Ascending aorta (tissue), 2 donors: ENCODE measurements around the gene HCRTR1. TPM values are rescaled to one million over a fixed set of nuclear protein-coding genes. Genes with fewer than 3 reads are reported as not detected.

Experiments
- DNase-seq, 2 donors: peaks; one replicate each; pipeline ENCODE4 v3.0.0-alpha.2; 2019; ENCODE audit warnings: low spot score in 2 of 2
- H3K27ac ChIP-seq, 2 donors: fragments of 200-600 bp; sonication (generic); one replicate each; pipeline ENCODE4 v1.5.1; 2016 to 2017; ENCODE audit warnings: mild to moderate bottlenecking in 1 of 2
- H3K27me3 ChIP-seq: fragments of 200-600 bp; sonication (generic); one replicate; pipeline ENCODE4 v1.5.1; 2017
- H3K36me3 ChIP-seq, 2 donors: fragments of 200-600 bp; sonication (generic); one replicate each; pipeline ENCODE4 v1.5.1; 2016
- H3K4me1 ChIP-seq, 2 donors: fragments of 200-600 bp; sonication (generic); one replicate each; pipeline ENCODE4 v1.5.1; 2016 to 2017; ENCODE audit warnings: mild to moderate bottlenecking in 1 of 2
- H3K4me3 ChIP-seq, 2 donors: fragments of 200-600 bp; sonication (generic); one replicate each; pipeline ENCODE4 v1.5.1; 2016 to 2017; ENCODE audit warnings: mild to moderate bottlenecking in 1 of 2
- H3K9me3 ChIP-seq, 2 donors: fragments of 200-600 bp; sonication (generic); one replicate each; pipeline ENCODE4 v1.5.1; 2016
- intact Hi-C: fragments of 100-400 bp; cut with DNase I; formaldehyde crosslinking; loops from one replicate; pipeline ENCODE4 v1.15.1; 2023
- total RNA-seq: library from RNA; depleted of rRNA; stranded (reverse); fragments of >200 nt; gene quantifications from one replicate; pipeline ENCODE4 v1.1.0, GENCODE V29; 2016
- TF ChIP-seq, protein P1 (sequence below), 3 experiments: fragments of 200-600 bp in 2 of 3; fragments of 450-650 bp in 1 of 3; sonication (generic) in 2 of 3; IDR thresholded peaks; one replicate each; pipeline ENCODE4 v1.5.1; 2016 to 2019; ENCODE audit warnings: antibody characterized with exemption in 3 of 3, mild to moderate bottlenecking in 1 of 3, moderate library complexity in 1 of 3

Gene HCRTR1
- total RNA-seq, 1 donor from 2014 or later = not detected

DNA sequence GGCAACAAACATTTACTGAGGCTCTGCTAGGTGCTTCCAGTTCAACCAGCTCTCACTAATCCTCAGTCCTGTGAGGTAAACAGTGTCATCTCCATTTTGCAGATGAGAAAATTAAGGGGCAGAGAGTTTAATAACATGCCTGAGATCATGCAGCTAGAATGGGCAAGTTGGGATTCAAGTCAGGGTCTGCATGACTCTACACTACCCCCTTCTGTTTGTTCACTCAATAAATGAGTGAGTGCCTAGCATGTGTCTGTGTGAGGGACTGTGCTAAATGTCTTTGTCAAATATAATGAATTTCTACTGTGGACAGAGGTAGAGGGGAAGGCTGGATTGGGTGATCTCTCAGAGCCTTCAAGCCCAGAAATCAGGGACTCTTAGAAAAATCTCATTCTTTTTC is 22.7 kb downstream of the HCRTR1 start:
- intact Hi-C loops = no loop called here
- H3K4me3 ChIP-seq = no peak overlapping the region
- H3K9me3 ChIP-seq = no peaks in the 10 kb centered on the region
- H3K36me3 ChIP-seq = peaks cover 0 to 2% of the 10 kb centered on the region in 2 donors
- DNase-seq = no peak
- no peaks in the 10 kb centered on the region for H3K27me3 ChIP-seq
- no peak overlapping the region for H3K27ac ChIP-seq
- TF ChIP-seq, protein P1, sequence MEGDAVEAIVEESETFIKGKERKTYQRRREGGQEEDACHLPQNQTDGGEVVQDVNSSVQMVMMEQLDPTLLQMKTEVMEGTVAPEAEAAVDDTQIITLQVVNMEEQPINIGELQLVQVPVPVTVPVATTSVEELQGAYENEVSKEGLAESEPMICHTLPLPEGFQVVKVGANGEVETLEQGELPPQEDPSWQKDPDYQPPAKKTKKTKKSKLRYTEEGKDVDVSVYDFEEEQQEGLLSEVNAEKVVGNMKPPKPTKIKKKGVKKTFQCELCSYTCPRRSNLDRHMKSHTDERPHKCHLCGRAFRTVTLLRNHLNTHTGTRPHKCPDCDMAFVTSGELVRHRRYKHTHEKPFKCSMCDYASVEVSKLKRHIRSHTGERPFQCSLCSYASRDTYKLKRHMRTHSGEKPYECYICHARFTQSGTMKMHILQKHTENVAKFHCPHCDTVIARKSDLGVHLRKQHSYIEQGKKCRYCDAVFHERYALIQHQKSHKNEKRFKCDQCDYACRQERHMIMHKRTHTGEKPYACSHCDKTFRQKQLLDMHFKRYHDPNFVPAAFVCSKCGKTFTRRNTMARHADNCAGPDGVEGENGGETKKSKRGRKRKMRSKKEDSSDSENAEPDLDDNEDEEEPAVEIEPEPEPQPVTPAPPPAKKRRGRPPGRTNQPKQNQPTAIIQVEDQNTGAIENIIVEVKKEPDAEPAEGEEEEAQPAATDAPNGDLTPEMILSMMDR (IDR thresholded peaks at IDR 0.05) = no peak
- H3K4me1 ChIP-seq = peaks cover 10 to 39% of the 10 kb centered on the region in 2 donors

DNA sequence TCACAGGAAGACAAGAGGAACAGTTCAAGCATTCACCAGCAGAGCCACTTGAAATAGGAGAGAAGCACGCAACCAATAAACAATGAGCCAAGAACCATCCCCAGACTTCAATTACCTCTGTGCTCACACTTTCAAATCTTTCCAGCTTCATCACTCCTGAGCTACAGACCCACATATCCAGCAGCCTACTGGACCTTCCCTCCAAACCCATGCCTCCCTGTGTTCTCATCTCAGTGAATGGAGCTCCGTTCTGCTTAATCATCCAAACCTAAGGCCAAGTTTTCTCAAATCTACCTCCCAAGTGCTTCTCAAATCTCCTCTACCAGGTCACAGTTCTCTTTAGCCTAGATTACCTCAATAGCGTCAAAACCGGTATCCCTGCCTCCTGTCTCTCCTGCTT is 23.5 kb downstream of the HCRTR1 start:
- no peak for DNase-seq
- H3K9me3 ChIP-seq = no peaks in the 10 kb centered on the region

DNA sequence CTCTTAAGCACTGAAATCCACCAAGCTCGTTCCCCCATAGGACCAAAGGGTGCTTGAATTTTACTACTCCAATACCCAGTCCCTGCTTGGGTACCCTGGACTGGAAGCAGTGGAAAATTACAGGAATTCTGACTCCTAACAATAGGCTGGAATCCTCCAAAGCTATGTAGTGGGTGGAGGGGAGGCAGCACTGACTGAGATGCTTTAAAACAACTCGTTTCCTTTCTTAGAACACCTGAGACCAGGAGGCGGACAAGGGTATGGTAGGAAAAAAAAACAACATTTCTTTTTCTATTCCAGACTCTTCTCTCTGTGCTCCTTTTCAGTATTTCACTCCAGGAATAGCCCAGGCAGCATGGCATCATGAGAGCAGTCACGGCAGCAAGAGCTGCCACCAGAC is 24.9 kb downstream of the HCRTR1 start:
- Histone ChIP-seq H3K4me3 (no peak overlapping the region), H3K36me3 (no peaks in the 10 kb centered on the region), H3K27ac (no peak overlapping the region), H3K27me3 (no peaks in the 10 kb centered on the region), H3K9me3 (no peaks in the 10 kb centered on the region), H3K4me1 (peaks cover 10 to 44% of the 10 kb centered on the region in 2 donors)
- DNase-seq = no peak
- intact Hi-C loops = no loop called here
- TF ChIP-seq, protein P1 (IDR thresholded peaks at IDR 0.05) = no peak

More for the DNA sequence above, 23.5 kb downstream of the HCRTR1 start:
- TF ChIP-seq, protein P1 (IDR thresholded peaks at IDR 0.05) = no peak
- H3K36me3 ChIP-seq = no peaks in the 10 kb centered on the region
- H3K27ac ChIP-seq = no peak overlapping the region
- H3K4me1 ChIP-seq = peaks cover 10 to 39% of the 10 kb centered on the region in 2 donors
- no peaks in the 10 kb centered on the region for H3K27me3 ChIP-seq
- no peak overlapping the region for H3K4me3 ChIP-seq
- intact Hi-C loops = no loop called here

DNA sequence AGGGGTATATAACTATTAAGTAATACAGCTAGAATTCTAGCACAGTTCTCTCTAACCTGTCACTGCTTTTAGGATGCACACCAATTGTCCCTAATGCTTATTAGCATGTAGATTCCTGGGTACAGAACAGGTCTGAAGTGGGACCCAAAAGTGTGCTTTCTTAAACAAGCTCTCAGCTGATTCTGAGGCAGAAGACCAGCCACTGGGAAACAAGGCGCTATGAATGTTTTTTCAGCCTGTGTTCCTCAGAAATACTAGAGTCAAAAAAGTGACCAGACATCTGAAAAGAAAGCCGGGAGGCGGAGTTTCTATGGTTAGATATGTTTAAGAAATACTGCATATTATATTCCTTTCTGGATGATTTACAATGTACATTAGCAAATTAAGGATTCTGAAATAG is 25.4 kb downstream of the HCRTR1 start:
- DNase-seq = no peak
- TF ChIP-seq, protein P1 (IDR thresholded peaks at IDR 0.05) = no peak
- peak overlapping the region in 1 of 2 donors; percentile 78 for H3K4me3 ChIP-seq
- no peaks in the 10 kb centered on the region for H3K27me3 ChIP-seq
- intact Hi-C loops = no loop called here
- no peak overlapping the region for H3K27ac ChIP-seq
- no peaks in the 10 kb centered on the region for H3K9me3 ChIP-seq
- no peaks in the 10 kb centered on the region for H3K36me3 ChIP-seq
- peaks cover 10 to 49% of the 10 kb centered on the region in 2 donors for H3K4me1 ChIP-seq

DNA sequence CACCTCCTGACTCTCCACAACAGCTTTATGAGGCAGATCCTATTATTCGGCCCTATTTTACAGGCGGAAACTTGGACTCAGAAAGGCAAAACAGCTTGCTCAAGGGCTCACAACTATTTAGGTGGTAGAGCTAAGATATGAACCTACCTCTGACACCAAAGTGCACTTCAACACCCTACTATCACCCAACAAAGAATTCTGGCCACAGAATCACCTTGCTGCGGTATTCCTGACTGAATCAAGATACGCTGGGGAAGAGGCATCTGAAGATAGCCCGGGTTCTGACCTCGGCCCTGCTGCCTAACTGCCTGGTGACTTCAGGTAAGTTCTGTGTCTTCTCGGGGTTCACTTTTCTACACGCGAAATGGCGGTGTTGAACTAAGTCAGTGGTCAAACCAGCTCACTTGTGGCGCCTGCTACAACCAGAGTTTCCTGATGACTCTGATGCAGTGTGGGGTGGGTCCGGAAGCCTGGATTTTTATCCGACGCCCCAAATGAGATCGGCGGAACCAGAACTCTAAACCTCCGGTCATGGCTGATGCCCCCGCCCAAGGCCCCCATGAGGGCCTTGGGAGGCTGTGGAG is 26.6 kb downstream of the HCRTR1 start:
- no peak for DNase-seq
- Histone ChIP-seq H3K4me3 (peak overlapping the region; percentile 78 to 85), H3K4me1 (peaks cover 10 to 55% of the 10 kb centered on the region in 2 donors), H3K27ac (peak overlapping the region; percentile 95 to 97), H3K9me3 (no peaks in the 10 kb centered on the region), H3K27me3 (no peaks in the 10 kb centered on the region), H3K36me3 (no peaks in the 10 kb centered on the region)
- intact Hi-C loops = loop anchor here (1.0 to 2.0 kb wide), 4 partner anchors 17 to 71 kb away; partner anchors contain the start of gene TINAGL1
- TF ChIP-seq, protein P1 (IDR thresholded peaks at IDR 0.05) = no peak
